SK-N-SH (cell line): Measurements from ENCODE around the gene DEFB118.

Experiments used
- CHD2 ChIP-seq: fragments of 150-350 bp; IDR thresholded peaks from 2 replicates; pipeline ENCODE4 v1.6.1; 2018; ENCODE audit warnings: low read length; ENCODE audit not compliant: partially characterized antibody
- EZH2phosphoT487 ChIP-seq: fragments of 200-600 bp; sonication (generic); IDR thresholded peaks from 2 replicates; pipeline ENCODE4 v1.6.1; 2017; ENCODE audit warnings: low read depth, mixed run types, mild to moderate bottlenecking, antibody characterized with exemption, moderate library complexity, borderline replicate concordance
- FOSL2 ChIP-seq: IDR thresholded peaks from 2 replicates; pipeline ENCODE4 v1.4.0; 2012; ENCODE audit warnings: low read depth, mild to moderate bottlenecking, moderate library complexity, borderline replicate concordance
- SIN3A ChIP-seq: IDR thresholded peaks from 2 replicates; pipeline ENCODE4 v1.6.1; 2012; ENCODE audit warnings: low read depth, mild to moderate bottlenecking, low read length, moderate library complexity, borderline replicate concordance
- TF ChIP-seq, protein P1 (sequence below): IDR thresholded peaks from 2 replicates; pipeline ENCODE4; 2012
- TF ChIP-seq, protein P2 (sequence below): fragments of 150-350 bp; IDR thresholded peaks from 2 replicates; pipeline ENCODE4 v1.6.1; 2017; ENCODE audit warnings: antibody characterized with exemption, low read length, low read depth, borderline replicate concordance
- TF ChIP-seq, protein P3 (sequence below): IDR thresholded peaks from 2 replicates; pipeline ENCODE4 v1.6.1; 2012; ENCODE audit warnings: mild to moderate bottlenecking, low read depth, low read length, moderate library complexity

DNA sequence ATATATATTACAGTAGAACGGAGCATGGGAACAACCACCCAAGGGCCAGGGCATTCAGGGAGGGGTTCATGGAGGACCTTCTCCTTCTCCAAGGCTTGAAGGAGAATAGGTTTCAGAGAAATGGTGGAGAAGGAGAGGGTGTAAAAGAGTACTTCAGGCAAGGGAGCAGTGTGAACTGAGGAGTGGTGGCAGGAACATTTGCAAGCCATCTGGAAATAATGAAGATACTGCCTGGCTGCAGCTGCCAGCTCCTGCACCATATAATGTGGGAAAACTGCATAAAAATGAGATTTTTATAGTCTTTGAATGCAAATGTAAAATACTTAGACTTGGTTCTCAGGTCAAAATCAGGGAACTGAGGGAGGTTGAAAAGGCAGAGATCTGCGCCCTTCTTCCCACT lies 47.3 kb downstream of the DEFB118 start:
- TF ChIP-seq, protein P1, sequence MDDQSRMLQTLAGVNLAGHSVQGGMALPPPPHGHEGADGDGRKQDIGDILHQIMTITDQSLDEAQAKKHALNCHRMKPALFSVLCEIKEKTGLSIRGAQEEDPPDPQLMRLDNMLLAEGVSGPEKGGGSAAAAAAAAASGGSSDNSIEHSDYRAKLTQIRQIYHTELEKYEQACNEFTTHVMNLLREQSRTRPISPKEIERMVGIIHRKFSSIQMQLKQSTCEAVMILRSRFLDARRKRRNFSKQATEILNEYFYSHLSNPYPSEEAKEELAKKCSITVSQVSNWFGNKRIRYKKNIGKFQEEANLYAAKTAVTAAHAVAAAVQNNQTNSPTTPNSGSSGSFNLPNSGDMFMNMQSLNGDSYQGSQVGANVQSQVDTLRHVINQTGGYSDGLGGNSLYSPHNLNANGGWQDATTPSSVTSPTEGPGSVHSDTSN: no peak
- no peak for TF ChIP-seq FOSL2
- TF ChIP-seq CHD2: no peak
- no peak for TF ChIP-seq EZH2phosphoT487
- TF ChIP-seq, protein P2, sequence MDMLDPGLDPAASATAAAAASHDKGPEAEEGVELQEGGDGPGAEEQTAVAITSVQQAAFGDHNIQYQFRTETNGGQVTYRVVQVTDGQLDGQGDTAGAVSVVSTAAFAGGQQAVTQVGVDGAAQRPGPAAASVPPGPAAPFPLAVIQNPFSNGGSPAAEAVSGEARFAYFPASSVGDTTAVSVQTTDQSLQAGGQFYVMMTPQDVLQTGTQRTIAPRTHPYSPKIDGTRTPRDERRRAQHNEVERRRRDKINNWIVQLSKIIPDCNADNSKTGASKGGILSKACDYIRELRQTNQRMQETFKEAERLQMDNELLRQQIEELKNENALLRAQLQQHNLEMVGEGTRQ: no peak
- no peak for TF ChIP-seq SIN3A
- TF ChIP-seq, protein P3, sequence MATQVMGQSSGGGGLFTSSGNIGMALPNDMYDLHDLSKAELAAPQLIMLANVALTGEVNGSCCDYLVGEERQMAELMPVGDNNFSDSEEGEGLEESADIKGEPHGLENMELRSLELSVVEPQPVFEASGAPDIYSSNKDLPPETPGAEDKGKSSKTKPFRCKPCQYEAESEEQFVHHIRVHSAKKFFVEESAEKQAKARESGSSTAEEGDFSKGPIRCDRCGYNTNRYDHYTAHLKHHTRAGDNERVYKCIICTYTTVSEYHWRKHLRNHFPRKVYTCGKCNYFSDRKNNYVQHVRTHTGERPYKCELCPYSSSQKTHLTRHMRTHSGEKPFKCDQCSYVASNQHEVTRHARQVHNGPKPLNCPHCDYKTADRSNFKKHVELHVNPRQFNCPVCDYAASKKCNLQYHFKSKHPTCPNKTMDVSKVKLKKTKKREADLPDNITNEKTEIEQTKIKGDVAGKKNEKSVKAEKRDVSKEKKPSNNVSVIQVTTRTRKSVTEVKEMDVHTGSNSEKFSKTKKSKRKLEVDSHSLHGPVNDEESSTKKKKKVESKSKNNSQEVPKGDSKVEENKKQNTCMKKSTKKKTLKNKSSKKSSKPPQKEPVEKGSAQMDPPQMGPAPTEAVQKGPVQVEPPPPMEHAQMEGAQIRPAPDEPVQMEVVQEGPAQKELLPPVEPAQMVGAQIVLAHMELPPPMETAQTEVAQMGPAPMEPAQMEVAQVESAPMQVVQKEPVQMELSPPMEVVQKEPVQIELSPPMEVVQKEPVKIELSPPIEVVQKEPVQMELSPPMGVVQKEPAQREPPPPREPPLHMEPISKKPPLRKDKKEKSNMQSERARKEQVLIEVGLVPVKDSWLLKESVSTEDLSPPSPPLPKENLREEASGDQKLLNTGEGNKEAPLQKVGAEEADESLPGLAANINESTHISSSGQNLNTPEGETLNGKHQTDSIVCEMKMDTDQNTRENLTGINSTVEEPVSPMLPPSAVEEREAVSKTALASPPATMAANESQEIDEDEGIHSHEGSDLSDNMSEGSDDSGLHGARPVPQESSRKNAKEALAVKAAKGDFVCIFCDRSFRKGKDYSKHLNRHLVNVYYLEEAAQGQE: no peak
